H9 (cell line): ENCODE measurements around the gene TRPM3. TPM values are rescaled to one million over a fixed set of nuclear protein-coding genes. Genes with fewer than 3 reads are reported as not detected.

Experiments
- DNase-seq: peaks from one replicate; pipeline ENCODE4 v3.0.0-alpha.2; 2017
- H2AFZ ChIP-seq: one replicate; pipeline ENCODE4 v1.6.1; 2013; ENCODE audit warnings: mild to moderate bottlenecking, low read length, control low read depth, moderate library complexity
- H2AK5ac ChIP-seq: 2 replicates; pipeline ENCODE4 v1.6.1; 2013; ENCODE audit warnings: low read length, control low read depth, mixed read lengths; ENCODE audit not compliant: insufficient read length
- H2BK120ac ChIP-seq: one replicate; pipeline ENCODE4 v1.6.1; 2013; ENCODE audit warnings: low read depth, mild to moderate bottlenecking, low read length, control low read depth, inconsistent platforms; ENCODE audit not compliant: poor library complexity, severe bottlenecking
- H2BK12ac ChIP-seq: 2 replicates; pipeline ENCODE4 v1.6.1; 2013; ENCODE audit warnings: low read length, control low read depth, mixed read lengths, low read depth; ENCODE audit not compliant: insufficient read length
- H2BK15ac ChIP-seq: 2 replicates; pipeline ENCODE4 v1.6.1; 2013; ENCODE audit warnings: low read depth, low read length, control low read depth
- H2BK20ac ChIP-seq: one replicate; pipeline ENCODE4 v1.6.1; 2013; ENCODE audit warnings: low read depth, mild to moderate bottlenecking, low read length, control low read depth, inconsistent platforms; ENCODE audit not compliant: poor library complexity, severe bottlenecking
- H2BK5ac ChIP-seq: 2 replicates; pipeline ENCODE4 v1.6.1; 2013; ENCODE audit warnings: low read length, control low read depth, mixed read lengths; ENCODE audit not compliant: insufficient read length
- H3K14ac ChIP-seq: 2 replicates; pipeline ENCODE4 v1.6.1; 2013; ENCODE audit warnings: low read length, control low read depth; ENCODE audit not compliant: insufficient read depth
- H3K18ac ChIP-seq: 2 replicates; pipeline ENCODE4 v1.6.1; 2013; ENCODE audit warnings: low read depth, mild to moderate bottlenecking, mixed read lengths, low read length, control low read depth; ENCODE audit not compliant: insufficient read length
- H3K23ac ChIP-seq: 2 replicates; pipeline ENCODE4 v1.6.1; 2013; ENCODE audit warnings: low read length, control low read depth, mixed read lengths, low read depth; ENCODE audit not compliant: insufficient read length
- H3K23me2 ChIP-seq: 2 replicates; pipeline ENCODE4 v1.6.1; 2013; ENCODE audit warnings: low read depth, mild to moderate bottlenecking, mixed read lengths, low read length, control low read depth; ENCODE audit not compliant: insufficient read length, poor library complexity, severe bottlenecking
- H3K27ac ChIP-seq: 2 replicates; pipeline ENCODE4 v1.5.1; 2013; ENCODE audit warnings: low read length, control low read depth, mixed read lengths, low read depth; ENCODE audit not compliant: insufficient read length
- H3K27me3 ChIP-seq: 2 replicates; pipeline ENCODE4 v1.6.1; 2013; ENCODE audit warnings: low read length, control low read depth, inconsistent platforms; ENCODE audit not compliant: insufficient read depth
- H3K4ac ChIP-seq: 2 replicates; pipeline ENCODE4 v1.6.1; 2013; ENCODE audit warnings: low read depth, mild to moderate bottlenecking, control low read depth, inconsistent platforms, low read length, moderate library complexity
- H3K4me1 ChIP-seq: 2 replicates; pipeline ENCODE4 v1.6.1; 2013; ENCODE audit warnings: low read length, control low read depth, inconsistent platforms; ENCODE audit not compliant: insufficient read depth
- H3K4me2 ChIP-seq: 2 replicates; pipeline ENCODE4 v1.6.1; 2013; ENCODE audit warnings: low read length, control low read depth, mixed read lengths; ENCODE audit not compliant: insufficient read length, insufficient read depth
- H3K56ac ChIP-seq: 2 replicates; pipeline ENCODE4 v1.6.1; 2013; ENCODE audit warnings: low read depth, mild to moderate bottlenecking, mixed read lengths, low read length, control low read depth; ENCODE audit not compliant: insufficient read length
- H3K79me1 ChIP-seq: 2 replicates; pipeline ENCODE4 v1.6.1; 2013; ENCODE audit warnings: low read depth, mild to moderate bottlenecking, moderate library complexity, low read length, control low read depth, inconsistent platforms; ENCODE audit not compliant: insufficient read depth, poor library complexity, severe bottlenecking
- H3K79me2 ChIP-seq: 2 replicates; pipeline ENCODE4 v1.6.1; 2013; ENCODE audit warnings: low read length, control low read depth, inconsistent platforms; ENCODE audit not compliant: insufficient read depth
- H3K9ac ChIP-seq: 2 replicates; pipeline ENCODE4 v1.6.1; 2013; ENCODE audit warnings: low read length, control low read depth, mixed read lengths; ENCODE audit not compliant: insufficient read length; ENCODE audit errors: extremely low read depth
- H3K9me3 ChIP-seq: one replicate; pipeline ENCODE4 v1.6.1; 2013; ENCODE audit warnings: low read depth, low read length, inconsistent platforms; ENCODE audit not compliant: control insufficient read depth
- H3T11ph ChIP-seq: one replicate; pipeline ENCODE4 v1.6.1; 2013; ENCODE audit warnings: mild to moderate bottlenecking, low read length, control low read depth, inconsistent platforms
- H4K20me1 ChIP-seq: one replicate; pipeline ENCODE4 v1.6.1; 2013; ENCODE audit not compliant: control insufficient read depth, insufficient read length, insufficient read depth
- H4K5ac ChIP-seq: 2 replicates; pipeline ENCODE4 v1.6.1; 2013; ENCODE audit warnings: low read depth, mild to moderate bottlenecking, mixed read lengths, low read length, control low read depth; ENCODE audit not compliant: insufficient read length
- H4K8ac ChIP-seq: replicated peaks from 2 replicates; pipeline ENCODE4 v1.6.1; 2013; ENCODE audit warnings: low read length, control low read depth, mixed read lengths, low read depth; ENCODE audit not compliant: insufficient read length
- H4K91ac ChIP-seq: 2 replicates; pipeline ENCODE4 v1.6.1; 2013; ENCODE audit warnings: low read depth, mild to moderate bottlenecking, moderate library complexity, mixed read lengths, low read length, control low read depth; ENCODE audit not compliant: insufficient read length
- H3K27ac Mint-ChIP-seq, 3 experiments: 2 replicates in 2 of 3; 3 replicates in 1 of 3; pipeline ENCODE4 v1.8.0; 2020 to 2021; ENCODE audit warnings: mixed read lengths in 3 of 3, mild to moderate bottlenecking in 1 of 3, moderate library complexity in 1 of 3
- H3K27me3 Mint-ChIP-seq: 2 replicates; pipeline ENCODE4 v1.8.0; 2021; ENCODE audit warnings: low read depth, mild to moderate bottlenecking, moderate library complexity, mixed read lengths
- H3K36me3 Mint-ChIP-seq, 3 experiments: 2 replicates in 2 of 3; 3 replicates in 1 of 3; pipeline ENCODE4 v1.8.0; 2020 to 2021; ENCODE audit warnings: low read depth in 3 of 3, mixed read lengths in 3 of 3; ENCODE audit not compliant: insufficient read depth in 1 of 3
- H3K4me1 Mint-ChIP-seq, 2 experiments: 2 replicates each; pipeline ENCODE4 v1.8.0; 2020; ENCODE audit warnings: mixed read lengths in 2 of 2
- H3K4me3 Mint-ChIP-seq, 2 experiments: 2 replicates in 1 of 2; 3 replicates in 1 of 2; pipeline ENCODE4 v1.8.0; 2020 to 2021; ENCODE audit warnings: mild to moderate bottlenecking in 2 of 2, mixed read lengths in 2 of 2, moderate library complexity in 1 of 2
- H3K9me3 Mint-ChIP-seq, 2 experiments: 2 replicates in 1 of 2; 3 replicates in 1 of 2; pipeline ENCODE4 v1.8.0; 2020; ENCODE audit warnings: mild to moderate bottlenecking in 2 of 2, mixed read lengths in 2 of 2, moderate library complexity in 1 of 2
- CTCF ChIP-seq: fragments of 200-600 bp; sonication (generic); conservative IDR thresholded peaks from 3 replicates; pipeline ENCODE4 v1.8.0; 2021; ENCODE audit warnings: antibody characterized with exemption, mild to moderate bottlenecking
- WGBS: extraction: QIAGEN DNeasy Blood & Tissue Kit; methylation state at CpG from one replicate; pipeline ENCODE4 v1.1.7; 2013; ENCODE audit warnings: missing lambda C conversion rate, low lambda C conversion rate, mixed read lengths; ENCODE audit not compliant: insufficient read length; ENCODE audit errors: extremely low coverage; 5-methylcytosine and 5-hydroxymethylcytosine counted together
- total RNA-seq: library from RNA; stranded (reverse); gene quantifications from 2 replicates; pipeline ENCODE4 v1.2.1, GENCODE V29; 2021

Gene TRPM3
- total RNA-seq, 1 experiment from 2014 or later: 10.3 TPM

- Histone ChIP-seq H2BK15ac (no peak overlapping the region), H2BK20ac (no peak overlapping the region), H2AK5ac (no peak overlapping the region), H3K23me2 (no peaks in the 10 kb centered on the region), H3K79me1 (no peaks in the 10 kb centered on the region), H3K23ac (no peak overlapping the region), H2BK5ac (no peak overlapping the region), H3K14ac (no peak overlapping the region), H3K56ac (no peak overlapping the region), H3K27ac (no peak overlapping the region), H4K20me1 (no peaks in the 10 kb centered on the region), H3K4ac (no peak overlapping the region), H3K4me1 (no peaks in the 10 kb centered on the region; the same call in 1 of the 2 replicates), H4K91ac (no peak overlapping the region), H3K18ac (no peak overlapping the region), H2BK120ac (no peak overlapping the region), H3K79me2 (no peaks in the 10 kb centered on the region), H3K9ac (no peak overlapping the region), H4K5ac (no peak overlapping the region), H3T11ph (no peak overlapping the region), H3K9me3 (no peaks in the 10 kb centered on the region), H2AFZ (no peak overlapping the region), H2BK12ac (no peak overlapping the region), H3K4me2 (no peak overlapping the region), H4K8ac (no peak overlapping the region), H3K27me3 (no peaks in the 10 kb centered on the region)
- DNase-seq: no peak
- TF ChIP-seq CTCF: no peak
- peaks cover 3 to 4% of the 10 kb centered on the region in 2 experiments; a peak in 2 of 5 replicates for H3K9me3 Mint-ChIP-seq
- no CpG with 5 or more reads among the region's 4 CpGs for WGBS
- H3K4me1 Mint-ChIP-seq: no peaks in the 10 kb centered on the region
- H3K36me3 Mint-ChIP-seq: peaks cover 0 to 4% (median 0%) of the 10 kb centered on the region in 3 experiments; a peak in 3 of 7 replicates
- no peak overlapping the region for H3K27ac Mint-ChIP-seq
- no peaks in the 10 kb centered on the region for H3K27me3 Mint-ChIP-seq
- no peak overlapping the region for H3K4me3 Mint-ChIP-seq
Measured at GRCh38 chr9:70504834-70505233, 616.6 kb downstream of the TRPM3 start.
